HG02763 (cell line): ENCODE results near the gene RGS21.

Source experiments
- ATAC-seq: cut with Tn5 transposase; IDR thresholded peaks from one replicate; pipeline ENCODE4 v1.9.1; 2021; ENCODE audit warnings: mild to moderate bottlenecking, moderate library complexity; ENCODE audit not compliant: unreplicated experiment

RGS21 gene

DNA sequence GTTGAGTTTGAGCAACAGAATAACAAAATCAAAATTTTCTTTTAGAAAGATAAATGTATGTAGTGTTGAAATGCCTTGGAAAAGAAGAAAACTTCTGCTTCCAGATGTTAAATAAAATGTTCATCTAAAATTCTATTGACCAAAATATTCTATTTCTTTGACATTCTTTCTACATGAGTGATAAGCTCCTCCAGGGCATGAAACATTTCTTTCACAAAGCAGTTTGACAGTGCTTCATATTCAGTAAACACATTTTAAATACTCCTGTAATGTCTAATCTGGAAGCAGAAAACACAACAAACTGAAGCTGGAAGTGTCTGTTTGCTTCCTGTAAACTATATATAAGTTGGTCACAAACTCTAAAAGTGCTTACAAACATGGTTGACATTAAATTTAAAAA lies 61.5 kb downstream of the RGS21 start:
- ATAC-seq = no peak

GRCh38 chr1:192378878-192379277 lies 62.1 kb downstream of the RGS21 start:
- ATAC-seq = no peak

DNA sequence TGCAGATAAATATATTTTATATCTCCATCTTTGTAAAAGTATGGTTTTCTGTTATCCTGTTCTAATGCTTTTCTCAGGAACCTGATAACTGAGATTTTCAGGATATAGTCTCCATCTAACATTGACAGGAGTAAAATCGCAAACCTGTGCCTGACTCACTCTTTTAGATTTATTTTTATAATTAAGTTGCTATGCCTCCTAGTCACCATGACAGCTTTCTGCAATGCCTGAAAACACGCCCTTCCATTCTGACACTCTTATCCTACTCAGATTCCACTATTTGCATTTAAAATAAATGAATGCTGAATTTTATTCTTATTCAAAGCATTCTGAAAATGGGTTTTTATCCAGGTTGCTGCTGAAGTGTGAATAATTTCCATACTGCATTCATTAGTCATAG lies 62.8 kb downstream of the RGS21 start:
- no peak for ATAC-seq

- ATAC-seq = no peak
These were observed 66.0 kb downstream of the RGS21 start for GRCh38 chr1:192382758-192383157.

- no peak for ATAC-seq
These were observed 69.4 kb downstream of the RGS21 start for GRCh38 chr1:192386051-192386650.

DNA sequence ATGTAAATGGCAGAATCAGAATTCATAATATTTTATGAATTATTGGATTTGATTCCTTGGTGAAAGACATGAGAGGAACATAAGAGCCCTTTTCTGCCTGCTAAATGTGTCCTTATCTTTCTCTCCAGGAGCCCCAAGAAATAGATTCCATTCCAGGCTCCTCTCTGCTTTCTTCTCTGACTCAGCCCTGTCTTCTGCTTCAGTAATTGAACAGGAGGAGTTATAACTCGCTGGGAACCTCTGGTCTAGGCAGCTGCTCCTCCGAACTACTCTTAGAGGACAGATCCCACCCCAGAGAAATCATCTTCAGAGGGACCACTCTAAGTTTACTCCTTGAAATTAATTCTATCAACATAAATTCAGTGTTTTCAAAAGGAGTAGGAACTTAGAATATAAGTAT lies 78.4 kb downstream of the RGS21 start:
- ATAC-seq = no peak

DNA sequence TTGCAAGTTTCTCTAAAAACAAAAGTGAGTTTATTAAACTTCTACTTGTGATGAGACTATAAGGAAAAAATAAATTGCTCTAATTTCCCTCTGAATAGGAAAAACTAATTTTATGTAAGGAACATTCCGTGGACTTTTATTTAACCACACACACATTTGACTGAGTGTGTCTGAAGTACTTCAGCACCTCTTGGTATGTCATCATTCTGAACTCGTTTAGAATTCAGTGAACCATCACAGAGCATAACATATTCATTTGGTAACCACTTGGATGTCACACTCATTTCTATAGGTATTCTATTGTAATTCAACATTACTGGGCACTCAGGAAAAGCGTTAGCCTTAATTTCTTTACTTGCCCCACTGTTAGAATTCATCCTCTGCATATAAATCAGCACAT lies 79.1 kb downstream of the RGS21 start:
- ATAC-seq = no peak

DNA sequence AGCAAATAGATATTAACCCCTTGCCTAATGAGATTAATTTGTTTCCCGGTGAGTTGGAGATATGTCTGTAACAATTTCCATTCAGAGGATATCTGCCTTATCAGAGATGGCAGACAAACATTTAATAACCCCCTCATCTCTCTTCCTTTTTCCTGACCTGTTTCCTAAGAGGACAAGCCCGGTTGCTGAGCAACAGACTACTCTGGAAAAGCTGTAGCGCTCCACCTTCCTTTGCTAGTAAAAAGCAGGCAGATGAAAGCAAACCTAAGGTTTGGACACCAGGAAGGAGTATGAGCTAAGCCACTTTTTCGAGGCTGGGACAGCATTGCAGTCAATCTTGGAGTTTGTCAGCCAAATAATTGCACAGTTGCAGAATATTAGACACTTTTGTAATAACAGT lies 82.4 kb downstream of the RGS21 start:
- ATAC-seq = no peak

- no peak for ATAC-seq
These were observed 85.0 kb downstream of the RGS21 start for GRCh38 chr1:192401825-192402224.

DNA sequence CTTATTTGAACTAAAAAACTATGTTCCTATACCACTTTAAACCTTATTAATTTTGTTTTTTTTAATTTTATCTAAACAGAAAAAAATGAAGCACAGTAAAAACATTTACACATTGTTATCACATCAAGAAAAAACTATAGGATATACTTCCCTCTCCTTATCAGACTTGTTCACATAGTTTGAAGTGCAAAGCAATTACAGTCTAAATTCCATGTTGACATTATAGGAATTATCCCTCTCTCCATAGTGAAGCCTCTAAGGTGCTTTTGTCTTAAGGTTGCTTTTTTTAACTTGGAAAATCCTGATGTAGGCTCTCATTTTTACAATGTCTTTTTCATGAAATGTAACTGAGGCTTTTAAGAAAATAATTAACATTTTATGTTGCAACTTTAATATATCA lies 85.8 kb downstream of the RGS21 start:
- no peak for ATAC-seq

GRCh38 chr1:192407206-192407605 lies 90.4 kb downstream of the RGS21 start:
- ATAC-seq = no peak
